Left ventricle myocardium superior (tissue), 1 donor: ENCODE results near the gene CFAP73. TPM values are rescaled to one million over a fixed set of nuclear protein-coding genes. Genes with fewer than 3 reads are reported as not detected.
A peak's percentile ranks its signal among the peaks of the same experiment; 100 is the strongest.

ENCODE experiments used
- ATAC-seq: fragments of 200-7000 bp; cut with Tn5 transposase; one replicate; pipeline ENCODE4 v1.9.1; 2020; ENCODE audit warnings: mild to moderate bottlenecking, moderate library complexity
- DNase-seq: peaks from one replicate; pipeline ENCODE4 v3.0.0-alpha.2; 2020
- intact Hi-C: fragments of 100-400 bp; cut with micrococcal nuclease; formaldehyde crosslinking; loops from one replicate; pipeline ENCODE4 v1.11.0; 2022
- long read RNA-seq: library from polyadenylated mRNA; unstranded; transcript quantifications from one replicate; pipeline ENCODE4 v2.0.0, GENCODE V29; 2021
- total RNA-seq: library from RNA; stranded (reverse); fragmentation: NEBNext Ultra II Directional; extraction: Animal tissue kit (Norgen Biotek cat#: 25700); gene quantifications from one replicate; pipeline ENCODE4 v1.2.1, GENCODE V29; 2021
- donor health status: DM: no; HTN: yes; CAD: no; lungs with severe emphysema.

The CFAP73 gene
- not detected for total RNA-seq
- long read RNA-seq = 0 reads

GRCh38 chr12:113149361-113150150 is at the start of gene CFAP73:
TSS of gene CFAP73 (plus strand) at chr12:113149724. CDS start at chr12:113149858, 134 bp downstream.
- peak; percentile 80 for ATAC-seq

GRCh38 chr12:113099764-113100163 is 49.8 kb upstream of the CFAP73 start:
- intact Hi-C loops = no loop called here
- ATAC-seq = no peak
- DNase-seq = no peak

More at GRCh38 chr12:113149361-113150150, at the start of gene CFAP73:
- intact Hi-C loops = loop anchor here (10.0 kb wide), 1 partner anchor 105 kb away; no protein-coding TSS in a partner anchor
- peak; percentile 81 for DNase-seq

GRCh38 chr12:113101751-113102150 is 47.8 kb upstream of the CFAP73 start:
- intact Hi-C loops = no loop called here
- DNase-seq (no peak), ATAC-seq (no peak)

- no peak for DNase-seq
- intact Hi-C loops = no loop called here
- no peak for ATAC-seq
Observed at GRCh38 chr12:113102811-113103210, 46.7 kb upstream of the CFAP73 start.

GRCh38 chr12:113103756-113104450 is 45.6 kb upstream of the CFAP73 start:
- ATAC-seq = no peak
- intact Hi-C loops = no loop called here
- DNase-seq = no peak

GRCh38 chr12:113104953-113105510 is 44.5 kb upstream of the CFAP73 start:
- intact Hi-C loops = no loop called here
- DNase-seq (no peak), ATAC-seq (no peak)

GRCh38 chr12:113105606-113106271 is 43.8 kb upstream of the CFAP73 start:
- intact Hi-C loops = no loop called here
- no peak for ATAC-seq
- DNase-seq = no peak

- intact Hi-C loops = no loop called here
- no peak for DNase-seq
- no peak for ATAC-seq
Observed at GRCh38 chr12:113106361-113106760, 43.2 kb upstream of the CFAP73 start.

- no peak for ATAC-seq
- DNase-seq = no peak
- intact Hi-C loops = no loop called here
Observed at GRCh38 chr12:113108308-113108707, 41.2 kb upstream of the CFAP73 start.

- ATAC-seq = no peak
- DNase-seq = no peak
- intact Hi-C loops = no loop called here
Observed at GRCh38 chr12:113109360-113109759, 40.2 kb upstream of the CFAP73 start.

GRCh38 chr12:113109872-113110599 is 39.5 kb upstream of the CFAP73 start:
- intact Hi-C loops = no loop called here
- DNase-seq (no peak), ATAC-seq (no peak)

GRCh38 chr12:113111247-113111646 is 38.3 kb upstream of the CFAP73 start:
- DNase-seq = no peak
- intact Hi-C loops = no loop called here
- ATAC-seq = no peak

GRCh38 chr12:113112043-113112899 is 37.3 kb upstream of the CFAP73 start:
- no peak for DNase-seq
- intact Hi-C loops = no loop called here
- no peak for ATAC-seq

GRCh38 chr12:113113397-113113796 is 36.1 kb upstream of the CFAP73 start:
- intact Hi-C loops = no loop called here
- ATAC-seq (no peak), DNase-seq (no peak)

- DNase-seq (no peak), ATAC-seq (no peak)
- intact Hi-C loops = no loop called here
Observed at GRCh38 chr12:113114447-113115178, 34.9 kb upstream of the CFAP73 start.

- DNase-seq (no peak), ATAC-seq (no peak)
- intact Hi-C loops = no loop called here
Observed at GRCh38 chr12:113115455-113116126, 33.9 kb upstream of the CFAP73 start.

- ATAC-seq (no peak), DNase-seq (no peak)
- intact Hi-C loops = no loop called here
Observed at GRCh38 chr12:113116875-113117274, 32.6 kb upstream of the CFAP73 start.
